ENCODE data around the gene FIGNL2.

FIGNL2 gene

GRCh38 chr12:51771008-51771407 is 77.5 kb downstream of the FIGNL2 start:
- no peak for DNase-seq

Measured in inflammatory macrophage (primary cell).